OCI-LY3 (cell line): Measurements from ENCODE around the gene P3R3URF.
A peak's percentile ranks its signal among the peaks of the same experiment; 100 is the strongest.

ENCODE experiments used
- CTCF ChIP-seq: fragments of 200-600, 300-600 bp; sonication (generic); IDR thresholded peaks from 2 replicates; pipeline ENCODE4 v1.5.1; 2014; ENCODE audit warnings: antibody characterized with exemption, low read length, low read depth
- EZH2phosphoT487 ChIP-seq: fragments of 200-600 bp; shearing (Covaris generic); IDR thresholded peaks from 2 replicates; pipeline ENCODE4 v1.6.1; 2018; ENCODE audit warnings: antibody characterized with exemption, mixed run types, low read depth

GRCh38 chr1:46223472-46223943 is 47.2 kb upstream of the P3R3URF start:
- TF ChIP-seq CTCF (peak; percentile 93), EZH2phosphoT487 (no peak)
